SU-DHL-6 (cell line): Measurements from ENCODE around the gene CDH23.

Source experiments
- EZH2phosphoT487 ChIP-seq: fragments of 200-600 bp; sonication (generic), shearing (Covaris generic); conservative IDR thresholded peaks from 2 replicates; pipeline ENCODE4 v1.6.1; 2018; ENCODE audit warnings: mild to moderate bottlenecking, antibody characterized with exemption, low read length, moderate library complexity, mixed read lengths
- TF ChIP-seq, protein P1 (sequence below): fragments of 200-600 bp; sonication (generic); IDR thresholded peaks from one replicate; pipeline ENCODE4 v1.5.1; 2017; ENCODE audit warnings: antibody characterized with exemption, mild to moderate bottlenecking, low read length, moderate library complexity; ENCODE audit not compliant: insufficient read depth, poor library complexity, severe bottlenecking

DNA sequence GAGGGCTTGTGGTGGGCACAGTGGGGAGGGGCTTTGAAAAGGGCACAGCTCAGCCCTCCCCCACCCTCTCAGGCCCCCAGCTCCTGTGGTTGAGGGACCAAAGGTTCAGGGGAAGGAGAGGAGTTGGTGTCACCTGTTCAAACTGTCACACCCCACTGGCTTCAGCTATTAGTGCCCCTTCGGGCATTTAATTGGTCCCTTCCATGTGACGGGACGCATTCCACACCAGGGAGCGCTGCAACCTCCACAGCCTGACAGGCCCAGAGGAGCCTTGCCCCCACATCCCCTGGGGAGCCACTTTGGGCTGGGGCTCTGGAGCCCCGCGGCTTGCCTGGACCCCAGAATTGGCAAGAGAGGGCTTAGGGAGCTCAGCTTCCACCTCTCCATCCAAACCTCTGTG lies 247.2 kb downstream of the CDH23 start:
- TF ChIP-seq, protein P1, sequence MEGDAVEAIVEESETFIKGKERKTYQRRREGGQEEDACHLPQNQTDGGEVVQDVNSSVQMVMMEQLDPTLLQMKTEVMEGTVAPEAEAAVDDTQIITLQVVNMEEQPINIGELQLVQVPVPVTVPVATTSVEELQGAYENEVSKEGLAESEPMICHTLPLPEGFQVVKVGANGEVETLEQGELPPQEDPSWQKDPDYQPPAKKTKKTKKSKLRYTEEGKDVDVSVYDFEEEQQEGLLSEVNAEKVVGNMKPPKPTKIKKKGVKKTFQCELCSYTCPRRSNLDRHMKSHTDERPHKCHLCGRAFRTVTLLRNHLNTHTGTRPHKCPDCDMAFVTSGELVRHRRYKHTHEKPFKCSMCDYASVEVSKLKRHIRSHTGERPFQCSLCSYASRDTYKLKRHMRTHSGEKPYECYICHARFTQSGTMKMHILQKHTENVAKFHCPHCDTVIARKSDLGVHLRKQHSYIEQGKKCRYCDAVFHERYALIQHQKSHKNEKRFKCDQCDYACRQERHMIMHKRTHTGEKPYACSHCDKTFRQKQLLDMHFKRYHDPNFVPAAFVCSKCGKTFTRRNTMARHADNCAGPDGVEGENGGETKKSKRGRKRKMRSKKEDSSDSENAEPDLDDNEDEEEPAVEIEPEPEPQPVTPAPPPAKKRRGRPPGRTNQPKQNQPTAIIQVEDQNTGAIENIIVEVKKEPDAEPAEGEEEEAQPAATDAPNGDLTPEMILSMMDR = no peak
- no peak for TF ChIP-seq EZH2phosphoT487
